Hematopoietic multipotent progenitor cell treated with erythropoietin and hydrocortisone succinate and interleukin-3 and kit ligand, for 6 days (in vitro differentiated cells): Measurements from ENCODE around the gene MAT1A.
A peak's percentile ranks its signal among the peaks of the same experiment; 100 is the strongest.
"Not testable (repeated sequence)": the region's sequence is repeated elsewhere in the genome, so short reads cannot be mapped to it uniquely, and the experiment has no call there.

Experiments used
- DNase-seq: peaks from one replicate; pipeline ENCODE4 v3.0.0-alpha.2; 2015

Gene MAT1A

GRCh38 chr10:80264081-80265056, 25.1 kb downstream of the MAT1A start:
- DNase-seq: no peak

- DNase-seq: no peak
Measured at GRCh38 chr10:80261316-80262030, 28.0 kb downstream of the MAT1A start.

GRCh38 chr10:80260295-80261243, 28.9 kb downstream of the MAT1A start:
- DNase-seq: peak; percentile 39

DNA sequence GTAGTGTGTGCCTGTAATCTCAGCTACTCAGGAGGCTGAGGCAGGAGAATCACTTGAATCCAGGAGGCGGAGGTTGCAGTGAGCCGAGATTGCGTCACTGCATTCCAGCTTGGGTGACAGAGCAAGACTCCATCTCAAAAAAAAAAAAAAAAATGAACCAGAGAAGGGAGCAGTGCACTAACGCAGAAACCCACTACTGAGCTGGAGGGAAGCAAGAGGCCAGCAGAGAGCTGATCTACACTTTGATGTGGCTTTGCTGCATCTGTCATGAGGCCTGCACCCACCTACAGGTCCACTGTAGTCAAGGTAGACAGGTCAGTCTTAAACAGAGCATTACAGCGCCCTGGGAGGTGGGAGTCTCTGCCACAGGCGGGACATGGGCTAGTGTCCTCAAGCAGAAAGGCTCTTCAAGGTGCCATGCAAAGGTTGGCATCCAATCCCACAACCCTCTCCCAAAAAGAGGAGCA, 30.0 kb downstream of the MAT1A start:
- no peak for DNase-seq

- DNase-seq: peak; percentile 20
Measured at GRCh38 chr10:80256798-80257197, 32.7 kb downstream of the MAT1A start.

DNA sequence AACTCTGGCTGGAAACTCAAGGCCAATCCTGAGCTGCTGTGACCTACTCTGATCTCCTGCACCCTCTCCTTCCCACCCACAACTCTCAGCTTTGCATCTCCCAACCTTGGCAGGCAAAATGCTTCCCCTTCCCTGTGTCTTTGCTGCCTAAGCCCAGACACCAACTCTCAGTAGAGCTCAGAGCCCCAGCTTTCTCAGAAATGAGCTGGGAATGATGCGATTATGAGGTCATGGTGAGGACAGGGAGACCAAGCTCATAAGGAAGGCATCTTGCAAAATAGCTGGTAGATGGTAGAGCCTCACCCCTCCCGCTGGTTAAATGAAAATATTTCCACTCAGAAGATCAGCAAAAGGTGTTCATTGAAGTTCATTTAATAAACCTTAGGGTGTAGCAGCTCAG, 34.7 kb downstream of the MAT1A start:
- DNase-seq: not testable (repeated sequence)

GRCh38 chr10:80253963-80254271, 35.5 kb downstream of the MAT1A start:
- DNase-seq: not testable (repeated sequence)

DNA sequence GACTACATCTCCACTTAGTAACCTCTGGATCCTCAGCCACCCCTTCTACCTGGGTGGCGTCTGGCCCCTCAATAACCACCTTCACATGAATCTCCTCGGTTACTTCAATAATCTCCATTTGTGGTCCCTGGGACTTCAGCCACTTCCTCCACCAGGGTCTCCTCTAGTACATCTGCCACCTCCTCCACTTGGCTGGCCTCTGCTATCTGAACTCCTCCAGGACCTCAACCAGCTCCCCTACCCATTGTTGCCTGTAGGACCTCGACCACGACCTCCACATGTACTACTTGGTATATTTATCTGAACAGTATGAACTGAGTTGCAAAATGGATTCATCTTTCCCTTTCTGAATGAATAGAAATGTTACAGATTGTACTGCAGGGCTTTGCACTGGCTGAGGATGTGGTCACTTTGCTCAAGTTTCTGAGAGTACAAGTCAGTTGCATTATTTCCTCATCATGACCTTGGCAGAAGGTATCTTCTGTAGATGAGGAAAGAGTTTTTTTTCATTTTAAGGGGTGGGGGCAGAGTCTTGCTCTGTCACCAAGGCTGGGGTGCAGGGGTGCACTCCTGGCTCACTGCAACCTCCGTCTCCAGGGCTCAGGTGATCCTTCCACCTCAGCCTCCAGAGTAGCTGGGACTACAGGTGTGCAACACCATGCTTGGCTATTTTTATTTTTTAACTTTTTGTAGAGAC, 36.0 kb downstream of the MAT1A start:
- peak; percentile 52 for DNase-seq

DNA sequence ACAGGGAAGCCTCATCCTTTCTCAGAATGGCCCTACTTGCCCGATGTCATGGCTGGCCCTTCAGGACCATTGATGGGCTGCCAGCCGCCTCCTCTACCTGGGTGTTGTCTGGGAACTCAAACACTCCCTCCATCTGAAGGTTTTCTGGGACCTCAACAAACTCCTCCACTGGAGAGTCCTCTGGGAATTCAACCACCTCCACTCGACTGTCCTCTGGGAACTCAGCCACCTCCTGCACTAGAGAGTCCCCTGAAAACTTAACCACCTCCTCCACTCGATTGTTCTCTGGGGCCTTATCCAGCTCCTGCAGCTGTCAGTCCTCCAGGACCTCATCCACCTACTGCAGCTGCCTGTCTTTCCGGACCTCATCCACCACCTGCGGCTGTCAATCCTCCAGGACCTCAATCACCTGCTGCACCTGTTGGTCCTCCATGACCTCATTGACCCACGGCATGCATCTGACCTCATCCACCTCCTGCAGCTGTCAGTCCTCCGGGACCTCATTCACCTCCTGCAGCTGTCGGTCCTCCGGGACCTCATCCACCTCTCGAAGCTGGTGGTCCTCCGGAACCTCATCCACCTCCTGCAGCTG, 37.1 kb downstream of the MAT1A start:
- no peak for DNase-seq

GRCh38 chr10:80251703-80252280, 37.7 kb downstream of the MAT1A start:
- DNase-seq: not testable (repeated sequence)

DNA sequence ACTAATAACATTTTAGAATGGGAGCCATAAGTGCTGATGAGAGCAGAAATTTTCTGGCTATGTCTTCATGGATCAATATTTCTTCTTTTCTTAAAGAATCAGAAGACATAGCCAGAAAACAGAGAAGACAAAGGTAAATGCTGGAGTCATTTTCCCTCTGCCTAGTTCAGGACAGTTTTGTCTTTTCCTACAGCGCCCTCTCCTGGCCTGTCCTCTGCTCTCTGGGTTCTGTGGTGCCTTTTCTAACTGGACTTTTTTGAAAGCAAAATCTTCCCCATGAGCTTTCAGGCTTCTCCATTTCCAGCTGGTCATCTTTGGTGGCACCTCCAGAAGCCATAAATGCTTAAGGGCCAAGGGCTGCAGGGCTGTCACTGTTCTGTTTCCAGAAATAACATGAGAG, 39.1 kb downstream of the MAT1A start:
- not testable (repeated sequence) for DNase-seq

- DNase-seq: not testable (repeated sequence)
Measured at GRCh38 chr10:80249906-80250305, 39.6 kb downstream of the MAT1A start.

GRCh38 chr10:80247611-80248010, 41.8 kb downstream of the MAT1A start:
- not testable (repeated sequence) for DNase-seq

DNA sequence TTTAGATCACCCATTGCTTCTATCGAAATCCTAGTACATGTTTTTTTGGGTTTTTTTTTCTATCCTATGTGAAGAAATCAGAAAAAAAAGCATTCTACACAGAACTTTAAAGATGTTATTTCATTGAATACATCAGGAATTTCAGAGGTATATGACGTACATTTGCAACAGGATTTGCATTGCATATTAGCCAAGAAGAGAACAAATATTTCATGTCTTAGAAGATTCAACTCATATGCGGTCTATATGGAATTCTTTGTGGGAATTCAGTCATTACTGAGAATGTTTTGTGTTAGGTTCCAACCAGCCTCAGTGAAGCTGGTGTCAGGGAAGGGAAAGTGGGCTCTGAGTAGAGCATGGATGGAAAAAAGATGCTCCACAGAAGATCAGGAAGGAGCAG, 45.1 kb downstream of the MAT1A start:
- not testable (repeated sequence) for DNase-seq

DNA sequence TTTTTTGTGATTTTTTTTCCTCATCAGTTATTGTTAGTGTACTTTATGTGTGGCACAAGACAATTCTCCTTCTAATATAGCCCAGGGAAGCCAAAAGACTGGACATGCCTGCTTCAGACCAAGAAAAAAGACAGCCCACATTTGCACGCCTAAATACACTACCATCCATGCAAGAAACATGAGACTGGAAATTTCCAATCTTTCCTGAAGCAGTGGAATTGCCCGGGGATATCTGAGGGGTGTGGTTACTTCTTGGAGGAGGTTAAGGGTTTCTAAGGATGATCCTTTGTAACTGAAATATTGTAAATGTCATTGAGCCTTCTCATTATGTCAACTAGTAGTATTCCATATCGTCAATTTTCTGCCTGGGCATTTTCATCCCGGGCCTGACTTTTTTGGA, 47.1 kb downstream of the MAT1A start:
- not testable (repeated sequence) for DNase-seq

- not testable (repeated sequence) for DNase-seq
Measured at GRCh38 chr10:80236457-80236856, 53.0 kb downstream of the MAT1A start.

DNA sequence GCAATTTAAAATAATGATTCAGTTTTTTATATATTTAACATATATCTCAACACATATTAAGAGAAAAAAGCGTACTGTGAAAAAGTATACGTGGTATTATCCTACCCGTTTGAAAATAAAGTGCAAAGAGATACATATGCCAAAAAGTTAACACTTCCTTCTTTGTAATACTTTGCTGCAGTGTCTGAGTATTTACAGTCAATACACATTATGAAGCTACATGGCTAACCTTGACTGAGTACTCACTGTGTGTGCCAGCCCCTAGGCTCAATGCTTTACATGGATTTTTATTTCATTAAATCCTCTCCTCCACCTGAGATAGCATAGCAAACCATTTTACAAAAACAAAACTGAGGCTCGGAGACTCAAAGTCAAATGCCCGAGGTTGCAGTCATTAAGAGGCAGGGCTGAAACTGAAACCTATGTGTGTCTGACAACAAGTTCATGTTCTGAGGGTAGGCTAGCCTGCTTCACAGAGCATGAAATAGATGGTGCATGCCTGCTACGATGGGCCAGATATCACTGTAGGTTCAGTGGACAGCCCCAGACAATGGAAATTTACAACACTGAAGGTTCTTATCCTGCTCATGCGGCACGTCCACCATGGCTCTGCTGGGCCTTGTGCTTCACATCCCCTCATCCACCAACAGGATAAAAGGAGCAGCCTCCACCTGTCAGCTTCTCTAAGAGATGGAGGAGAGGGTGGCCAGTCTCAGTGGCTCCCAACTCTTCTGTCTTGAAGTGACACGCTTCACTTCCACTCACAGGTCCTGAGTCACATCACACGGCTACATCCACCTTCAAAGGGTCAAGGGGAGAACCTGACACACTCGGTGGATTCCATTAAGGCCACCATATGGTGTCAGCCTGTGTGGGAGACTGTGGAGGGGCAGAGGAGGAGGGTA, 54.9 kb downstream of the MAT1A start:
- not testable (repeated sequence) for DNase-seq

- DNase-seq: not testable (repeated sequence)
Measured at GRCh38 chr10:80233871-80234270, 55.6 kb downstream of the MAT1A start.

GRCh38 chr10:80226723-80227122, 62.7 kb downstream of the MAT1A start:
- DNase-seq: not testable (repeated sequence)

- not testable (repeated sequence) for DNase-seq
Measured at GRCh38 chr10:80223031-80223419, 66.4 kb downstream of the MAT1A start.
